Measurements from ENCODE around the gene NSMCE1.

Gene NSMCE1

GRCh38 chr16:27232061-27232900, 36.3 kb downstream of the NSMCE1 start:
- no peak overlapping the region for H3K4me3 ChIP-seq (ENCODE audit: low read depth, low read length)
- no peak for TF ChIP-seq CTCF (IDR thresholded peaks at IDR 0.05; ENCODE audit: low read depth, low read length)

GRCh38 chr16:27231692-27232060, 36.9 kb downstream of the NSMCE1 start:
- H3K4me3 ChIP-seq (ENCODE audit: low read depth, low read length), result no peak overlapping the region
- TF ChIP-seq CTCF (IDR thresholded peaks at IDR 0.05; ENCODE audit: low read depth, low read length), result no peak

- H3K4me3 ChIP-seq (ENCODE audit: low read depth, low read length), result no peak overlapping the region
- TF ChIP-seq CTCF (IDR thresholded peaks at IDR 0.05; ENCODE audit: low read depth, low read length), result no peak
Measured at GRCh38 chr16:27230562-27231001, 38.0 kb downstream of the NSMCE1 start.

GRCh38 chr16:27229891-27230470, 38.6 kb downstream of the NSMCE1 start:
- H3K4me3 ChIP-seq (ENCODE audit: low read depth, low read length), result no peak overlapping the region
- no peak for TF ChIP-seq CTCF (IDR thresholded peaks at IDR 0.05; ENCODE audit: low read depth, low read length)

- H3K4me3 ChIP-seq (ENCODE audit: low read depth, low read length), result no peak overlapping the region
- TF ChIP-seq CTCF (IDR thresholded peaks at IDR 0.05; ENCODE audit: low read depth, low read length), result no peak
Measured at GRCh38 chr16:27228621-27229501, 39.7 kb downstream of the NSMCE1 start.

- no peak for TF ChIP-seq CTCF (IDR thresholded peaks at IDR 0.05; ENCODE audit: low read depth, low read length)
Measured at GRCh38 chr16:27228045-27228444, 40.5 kb downstream of the NSMCE1 start.

More at GRCh38 chr16:27228045-27228444, 40.5 kb downstream of the NSMCE1 start:
- no peak overlapping the region for H3K4me3 ChIP-seq (ENCODE audit: low read depth, low read length)

Measured in WI38 (cell line).